ENCODE results near the gene CDH13.
A peak's percentile ranks its signal among the peaks of the same experiment; 100 is the strongest.

Gene CDH13

DNA sequence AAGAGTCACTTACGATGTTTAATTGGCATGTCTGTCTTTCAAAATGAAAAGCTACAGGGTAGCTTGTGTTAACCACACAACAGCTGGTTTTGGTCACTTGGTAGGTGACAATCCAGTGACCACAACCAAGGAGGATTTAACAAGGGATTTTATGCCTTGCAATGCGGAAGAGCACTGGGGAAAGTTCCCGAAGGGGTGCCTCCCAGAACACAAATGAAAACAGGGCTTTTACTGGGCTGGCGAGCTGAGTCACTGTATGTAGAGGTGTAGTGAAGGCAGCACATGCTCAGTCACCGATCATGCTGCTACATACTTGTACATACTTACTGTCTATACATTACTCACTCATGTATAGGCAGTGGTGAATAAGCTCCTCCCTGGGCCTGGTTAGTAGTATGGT is 483.5 kb downstream of the CDH13 start:
- Histone ChIP-seq H3K9me3 (no peaks in the 10 kb centered on the region), H3K36me3 (no peaks in the 10 kb centered on the region), H3K4me1 (peaks cover 0 to under 1% (median 0%) of the 10 kb centered on the region in 4 donors), H3K4me3 (no peak overlapping the region), H3K27ac (no peak overlapping the region), H3K27me3 (no peaks in the 10 kb centered on the region)
- intact Hi-C loops (cut with DNase I; ENCODE audit: low total_unique reads): no loop called here
- TF ChIP-seq CTCF (IDR thresholded peaks at IDR 0.05): no peak
- no peak for DNase-seq

GRCh38 chr16:83113317-83113716 is 486.5 kb downstream of the CDH13 start:
- H3K27me3 ChIP-seq: no peaks in the 10 kb centered on the region
- H3K27ac ChIP-seq: no peak overlapping the region
- H3K9me3 ChIP-seq: no peaks in the 10 kb centered on the region
- H3K4me1 ChIP-seq: peaks cover 0 to 11% (median 0%) of the 10 kb centered on the region in 4 donors
- no peak overlapping the region for H3K4me3 ChIP-seq
- peak; percentile 23 to 27 for TF ChIP-seq CTCF (IDR thresholded peaks at IDR 0.05)
- intact Hi-C loops (cut with DNase I; ENCODE audit: low total_unique reads): no loop called here
- H3K36me3 ChIP-seq: no peaks in the 10 kb centered on the region
- DNase-seq: no peak

GRCh38 chr16:83113811-83114210 is 487.0 kb downstream of the CDH13 start:
- no peak overlapping the region for H3K4me3 ChIP-seq
- H3K27ac ChIP-seq: no peak overlapping the region
- peaks cover 0 to 11% (median 0%) of the 10 kb centered on the region in 4 donors for H3K4me1 ChIP-seq
- TF ChIP-seq CTCF (IDR thresholded peaks at IDR 0.05): no peak
- H3K9me3 ChIP-seq: no peaks in the 10 kb centered on the region
- no peaks in the 10 kb centered on the region for H3K27me3 ChIP-seq
- no peaks in the 10 kb centered on the region for H3K36me3 ChIP-seq
- intact Hi-C loops (cut with DNase I; ENCODE audit: low total_unique reads): no loop called here
- DNase-seq: no peak

DNA sequence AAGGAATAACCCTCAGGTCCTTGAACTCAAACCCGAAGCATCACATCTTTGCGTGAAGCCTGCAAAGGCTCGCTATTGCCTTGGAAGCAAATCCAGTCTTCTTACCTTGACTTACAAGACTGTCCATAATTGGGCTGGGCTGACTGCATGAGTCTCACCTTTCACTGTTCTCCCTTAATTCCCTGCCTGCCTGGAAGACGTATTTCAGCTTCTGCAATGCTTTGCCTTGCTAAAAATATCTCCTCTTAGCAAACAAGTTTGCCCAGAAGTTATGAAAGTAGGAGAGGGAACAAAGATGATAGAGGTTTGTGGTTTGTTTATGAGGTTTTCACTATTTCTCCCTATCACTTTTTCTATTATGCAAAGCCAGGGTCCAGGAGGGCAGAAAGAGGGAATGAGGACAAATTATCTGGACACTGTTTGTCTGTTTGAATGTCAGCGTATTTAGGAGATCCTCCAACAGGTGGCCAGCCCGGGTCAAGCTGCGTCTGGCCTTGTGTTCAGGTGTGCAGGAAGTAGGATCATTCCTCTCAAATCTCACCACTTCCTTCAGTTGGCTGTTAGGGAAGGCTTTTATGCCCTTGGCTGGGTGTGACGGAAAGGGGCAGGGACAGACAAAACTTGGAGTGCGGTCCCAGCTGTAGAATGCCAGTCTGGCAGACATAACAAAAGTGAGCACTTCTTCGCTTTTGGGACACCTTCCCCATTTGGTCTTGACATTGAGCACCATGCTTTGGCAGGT is 488.9 kb downstream of the CDH13 start:
- Histone ChIP-seq H3K4me1 (peaks cover 0 to 11% (median 0%) of the 10 kb centered on the region in 4 donors), H3K27me3 (no peaks in the 10 kb centered on the region), H3K9me3 (no peaks in the 10 kb centered on the region), H3K4me3 (no peak overlapping the region), H3K36me3 (no peaks in the 10 kb centered on the region), H3K27ac (no peak overlapping the region)
- intact Hi-C loops (cut with DNase I; ENCODE audit: low total_unique reads): no loop called here
- DNase-seq: no peak
- no peak for TF ChIP-seq CTCF (IDR thresholded peaks at IDR 0.05)

- no peak overlapping the region for H3K4me3 ChIP-seq
- no peak overlapping the region for H3K27ac ChIP-seq
- H3K36me3 ChIP-seq: no peaks in the 10 kb centered on the region
- no peaks in the 10 kb centered on the region for H3K9me3 ChIP-seq
- intact Hi-C loops (cut with DNase I; ENCODE audit: low total_unique reads): no loop called here
- DNase-seq: no peak
- TF ChIP-seq CTCF (IDR thresholded peaks at IDR 0.05): no peak
- H3K4me1 ChIP-seq: peaks cover 0 to 11% (median 0%) of the 10 kb centered on the region in 4 donors
- H3K27me3 ChIP-seq: no peaks in the 10 kb centered on the region
These were observed 489.6 kb downstream of the CDH13 start for GRCh38 chr16:83116274-83116892.

All from tibial artery (tissue), 4 donors.